HG03571 (cell line): Measurements from ENCODE around the gene PHTF2.
"Not testable (repeated sequence)": the region's sequence is repeated elsewhere in the genome, so short reads cannot be mapped to it uniquely, and the experiment has no call there.

Source experiments
- ATAC-seq: cut with Tn5 transposase; IDR thresholded peaks from one replicate; pipeline ENCODE4 v1.9.1; 2021; ENCODE audit not compliant: unreplicated experiment

The PHTF2 gene

DNA sequence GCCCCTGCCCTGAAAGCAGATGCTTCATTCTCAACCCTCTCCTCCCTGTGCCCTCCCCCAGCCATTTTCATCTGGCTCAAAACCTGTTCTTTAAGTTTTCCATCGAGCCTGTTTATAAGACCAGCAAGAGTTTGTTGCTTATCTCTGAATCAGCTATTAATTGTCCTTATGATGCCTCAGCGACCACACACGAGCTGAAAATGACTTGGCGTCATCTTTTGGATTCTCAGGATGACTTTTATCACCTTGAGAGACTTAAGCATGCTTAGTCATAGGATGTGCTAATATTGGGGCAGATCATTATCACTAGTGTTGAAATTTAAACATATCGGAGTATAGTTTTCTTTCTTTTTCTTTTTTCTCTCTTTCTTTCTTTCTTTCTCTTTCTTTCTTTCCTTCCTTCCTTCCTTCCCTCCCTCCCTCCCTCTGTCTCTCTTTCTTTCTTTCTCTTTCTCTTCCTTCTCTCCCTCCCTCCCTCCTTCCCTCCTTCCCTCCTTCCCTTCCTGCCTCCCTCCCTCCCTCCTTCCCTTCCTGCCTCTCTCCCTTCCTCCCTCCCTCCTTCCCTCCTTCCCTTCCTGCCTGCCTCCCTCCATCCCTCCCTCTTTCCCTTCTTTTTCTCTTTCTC is 184.5 kb downstream of the PHTF2 start:
- no peak for ATAC-seq

DNA sequence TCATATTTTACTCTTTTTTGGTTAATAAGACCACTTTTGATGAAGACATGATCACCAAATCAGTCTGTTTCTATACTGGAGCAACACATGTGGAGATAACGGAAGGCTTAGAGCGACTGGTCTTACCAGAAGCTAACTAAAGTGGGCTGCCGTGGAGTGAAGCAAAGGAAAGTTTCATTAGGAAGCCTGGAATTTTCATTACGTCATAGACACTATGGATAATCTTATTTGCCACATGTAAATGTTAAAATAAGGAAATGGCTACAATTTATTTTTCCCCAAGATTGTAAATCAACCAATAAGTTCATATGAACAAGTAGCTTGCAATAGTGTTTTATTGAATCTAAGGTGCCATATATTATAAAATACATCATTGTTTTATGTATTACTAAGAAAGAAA is 185.4 kb downstream of the PHTF2 start:
- no peak for ATAC-seq

DNA sequence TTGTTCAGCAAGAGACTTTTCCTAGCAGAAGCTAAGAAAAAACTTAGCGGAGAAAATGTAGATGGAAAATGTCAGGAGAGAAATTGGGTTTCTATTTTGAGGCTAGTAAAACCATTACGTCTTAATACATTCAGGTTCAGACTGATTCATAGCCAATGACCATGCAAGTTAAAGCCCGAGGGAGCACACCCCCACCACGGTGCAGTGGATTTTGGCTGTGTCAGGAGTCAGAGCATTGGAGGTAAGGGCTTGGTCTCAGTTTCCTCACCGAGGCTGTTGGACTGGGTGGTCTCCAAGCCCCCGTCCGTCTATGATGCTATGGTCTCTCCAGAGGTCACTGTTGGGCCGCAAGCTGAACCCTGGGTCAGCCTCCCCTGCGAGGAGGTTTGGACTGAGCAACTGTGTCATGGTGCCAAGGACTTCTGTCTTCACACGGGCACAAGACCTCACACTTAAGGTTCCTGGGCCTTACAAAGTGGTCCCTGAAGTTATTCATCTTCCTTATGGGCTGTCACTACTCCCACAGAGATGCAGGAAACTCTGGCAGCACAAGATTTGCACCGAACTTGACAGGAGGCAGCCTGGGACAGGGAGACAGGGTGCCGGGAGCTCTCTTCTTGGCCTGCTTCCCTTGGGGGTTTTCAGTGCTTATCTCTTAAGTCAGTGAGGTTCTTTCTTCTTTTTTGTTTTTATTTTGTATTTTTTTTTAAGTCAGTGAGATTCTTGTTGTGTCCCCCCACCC is 186.8 kb downstream of the PHTF2 start:
- ATAC-seq = no peak

DNA sequence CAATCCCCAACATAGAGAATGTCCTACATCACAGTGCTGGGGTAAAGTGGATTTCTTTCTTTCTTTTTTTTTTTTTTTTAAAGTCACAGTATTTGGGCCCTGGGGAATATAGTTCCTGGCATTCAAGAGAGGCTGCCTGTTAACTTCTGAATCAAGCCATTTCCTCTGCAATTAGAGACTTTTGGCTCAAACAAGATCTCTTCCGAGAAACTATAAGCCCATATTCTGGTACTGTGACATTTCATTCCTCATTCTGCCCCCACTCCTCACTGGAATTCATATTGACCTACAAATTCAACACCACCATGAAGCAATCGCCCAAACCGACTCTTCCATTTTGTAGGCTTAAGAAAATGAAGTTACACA is 187.4 kb downstream of the PHTF2 start:
- ATAC-seq = no peak

DNA sequence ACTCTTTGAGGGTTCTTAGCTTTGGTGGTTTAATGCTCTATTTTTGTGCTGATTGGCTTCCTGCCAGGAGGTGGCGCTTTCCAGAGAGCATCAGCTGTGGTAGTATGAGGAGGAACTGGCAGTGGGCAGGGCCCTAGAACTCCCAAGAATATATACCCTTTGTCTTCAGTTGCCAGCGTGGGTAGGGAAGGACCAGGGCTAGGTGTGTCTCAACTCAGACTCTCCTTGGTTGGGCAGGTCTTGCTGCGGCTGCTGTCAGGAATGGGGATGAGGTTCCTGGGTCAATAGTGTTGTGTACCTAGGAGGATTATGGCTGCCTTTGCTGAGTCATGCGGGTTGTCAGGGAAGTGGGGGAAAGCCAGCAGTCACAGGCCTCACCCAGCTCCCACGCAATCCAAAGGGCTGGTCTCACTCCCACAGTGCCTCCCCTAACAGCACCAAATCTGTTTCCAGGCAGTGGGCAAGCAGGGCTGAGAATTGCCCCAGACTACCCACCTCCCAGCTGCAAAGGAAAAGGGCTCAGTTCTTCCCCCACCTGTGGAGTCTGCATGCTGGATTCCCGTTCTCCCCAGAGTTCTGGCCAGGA is 191.5 kb downstream of the PHTF2 start:
- ATAC-seq = no peak

DNA sequence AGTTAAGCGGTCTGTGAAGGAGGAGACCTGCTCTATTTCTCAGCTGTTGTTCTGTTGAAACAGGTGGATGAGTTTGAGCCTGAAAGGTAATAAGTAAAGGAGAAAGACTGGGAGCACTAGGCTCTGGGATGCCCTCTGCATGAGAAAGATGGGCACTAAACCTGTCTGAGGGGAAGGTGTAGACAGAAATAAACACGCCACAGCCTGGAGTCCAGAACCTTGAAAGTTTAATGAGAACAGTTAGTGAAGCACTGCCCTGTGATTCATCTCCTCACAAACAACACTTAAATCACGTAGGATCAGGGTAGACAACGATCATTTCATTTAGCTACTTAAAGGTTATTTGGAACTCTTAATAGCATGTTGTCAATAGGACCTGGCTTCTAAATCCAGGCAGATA is 193.1 kb downstream of the PHTF2 start:
- ATAC-seq = no peak

DNA sequence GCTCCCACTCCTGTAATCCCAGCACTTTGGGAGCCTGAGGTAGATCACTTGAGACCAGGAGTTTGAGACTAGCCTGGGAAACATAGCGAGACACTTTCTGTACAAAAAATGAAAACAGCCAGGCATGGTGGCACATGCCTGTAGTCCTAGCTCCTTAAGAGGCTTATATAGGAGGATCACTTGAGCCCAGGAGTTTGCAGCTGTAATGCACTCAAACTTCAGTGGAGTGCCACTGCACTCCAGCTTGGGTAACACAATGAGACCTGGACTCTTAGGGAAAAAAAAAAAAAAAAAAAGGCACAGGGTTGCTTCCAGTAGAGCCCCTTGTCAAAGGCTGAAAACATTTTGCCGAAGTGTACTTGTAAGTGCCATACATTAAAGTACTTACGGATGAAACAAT is 195.3 kb downstream of the PHTF2 start:
- ATAC-seq = no peak

DNA sequence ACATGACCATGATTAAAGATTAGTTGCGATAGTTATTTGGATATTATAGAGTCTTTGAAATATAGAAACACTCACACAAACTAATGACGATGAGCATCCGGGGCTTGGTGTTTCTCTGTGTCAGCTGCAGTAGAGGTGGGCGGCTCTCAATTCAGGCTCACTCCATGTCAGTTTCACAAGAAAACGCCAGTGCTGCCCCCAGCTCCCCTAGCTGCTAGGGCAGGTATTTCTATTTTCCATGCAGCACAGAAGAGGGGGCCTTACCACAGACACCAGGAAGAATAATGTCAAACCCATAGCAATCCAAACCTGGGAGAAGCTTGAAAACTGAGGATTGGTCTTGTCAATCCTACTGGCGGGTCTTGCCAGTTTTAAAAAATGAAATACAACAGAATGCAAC is 197.1 kb downstream of the PHTF2 start:
- ATAC-seq = no peak

DNA sequence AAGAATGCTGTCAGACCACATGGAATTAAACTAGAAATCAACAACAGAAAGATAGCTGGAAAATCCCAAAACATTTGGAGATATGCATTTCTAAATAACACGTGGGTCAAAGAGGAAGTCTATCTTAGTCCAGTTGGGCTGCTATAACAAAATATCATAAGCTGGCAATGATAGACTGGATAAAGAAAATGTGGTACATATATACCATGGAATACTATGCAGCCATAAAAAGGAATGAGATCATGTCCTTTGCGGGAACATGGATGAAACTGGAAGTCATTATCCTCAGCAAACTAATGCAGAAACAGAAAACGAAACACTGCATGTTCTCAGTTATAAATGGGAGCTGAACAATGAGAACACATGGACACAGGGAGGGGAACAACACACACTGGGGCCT is 200.6 kb downstream of the PHTF2 start:
- ATAC-seq = not testable (repeated sequence)

DNA sequence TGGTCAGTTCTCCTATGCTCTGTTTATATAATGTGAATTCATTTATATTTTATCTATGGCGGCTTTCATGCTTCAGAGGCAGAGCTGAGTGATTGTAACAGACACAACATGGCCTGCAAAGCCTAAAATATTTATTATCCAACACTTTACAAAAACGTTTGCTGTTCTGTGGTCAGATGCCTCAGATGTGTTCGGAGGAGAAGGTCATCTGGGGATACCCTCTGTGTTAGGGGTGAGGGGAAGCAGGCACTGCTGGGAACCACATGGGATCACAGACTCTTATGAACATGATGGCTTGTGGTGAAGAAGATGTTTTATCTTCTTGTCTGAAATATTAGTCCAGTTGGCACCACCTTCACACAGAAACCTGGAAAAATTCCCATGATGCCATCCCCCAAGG is 203.4 kb downstream of the PHTF2 start:
- no peak for ATAC-seq

DNA sequence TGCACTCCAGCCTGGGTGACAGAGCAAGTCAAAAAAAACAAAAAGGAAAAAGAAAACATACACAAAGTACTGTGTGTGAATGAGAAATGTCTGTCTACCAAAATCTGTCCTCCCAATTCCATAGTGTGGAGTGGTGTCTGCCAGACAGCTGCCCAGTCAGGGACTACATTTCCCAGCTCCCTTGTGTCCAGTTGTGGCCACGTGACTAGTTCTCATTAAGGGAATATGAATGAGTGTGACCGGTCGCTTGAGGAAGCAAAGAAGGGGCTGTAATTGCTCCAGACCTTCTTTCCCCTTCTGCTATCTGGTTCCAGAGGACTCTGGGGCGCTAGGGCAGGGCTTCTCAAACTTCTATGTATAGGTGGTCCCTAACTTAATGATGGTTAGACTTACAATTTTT is 204.1 kb downstream of the PHTF2 start:
- ATAC-seq = no peak

DNA sequence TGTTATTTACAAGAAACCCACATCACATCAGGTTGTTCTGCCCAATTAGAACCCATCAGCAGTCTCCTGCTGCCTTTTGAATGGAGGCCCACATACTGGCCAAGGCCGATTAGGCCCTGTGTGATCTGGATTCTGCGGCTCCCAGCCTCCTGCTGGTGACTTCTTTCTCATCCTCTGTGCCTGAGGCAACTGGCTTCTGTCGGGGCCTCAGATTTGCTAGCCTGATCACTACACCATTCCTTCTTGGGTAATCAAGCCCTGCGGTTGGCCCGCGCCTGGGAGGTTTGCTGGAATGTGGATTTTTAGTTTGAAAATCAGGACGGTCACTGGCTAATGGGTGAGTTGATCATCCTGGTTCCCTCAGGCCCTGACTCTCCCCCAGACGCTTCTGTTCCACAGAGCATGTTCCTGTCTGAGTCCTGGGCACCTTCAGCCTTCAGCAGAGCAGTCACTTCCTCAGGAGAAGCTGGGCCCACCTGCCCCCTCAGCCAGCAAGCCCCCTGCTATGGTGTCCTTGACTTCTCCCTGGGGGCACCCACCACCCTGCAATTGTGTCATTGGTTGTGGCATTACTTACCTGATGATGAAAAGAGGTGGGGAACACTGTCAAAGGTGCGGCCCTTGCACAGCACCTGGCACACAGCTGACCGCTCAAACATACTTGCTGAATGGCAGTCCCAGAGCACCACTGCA is 207.6 kb downstream of the PHTF2 start:
- ATAC-seq = no peak
